CD4-positive, alpha-beta memory T cell (primary cell): ENCODE results near the gene UBE2U. TPM values are rescaled to one million over a fixed set of nuclear protein-coding genes. Genes with fewer than 3 reads are reported as not detected.

Experiments used
- CTCF ChIA-PET: fragments of 350-600 bp; sonication (Branson Sonifier 250); formaldehyde crosslinking; loops from one replicate; lab custom pipeline; 2021; ENCODE audit warnings: inconsistent platforms; ENCODE audit not compliant: partially characterized antibody; lab: Charles Lee
- POLR2A ChIA-PET: fragments of 350-600 bp; sonication (Branson Sonifier 250); formaldehyde crosslinking; loops from one replicate; lab custom pipeline; 2021; ENCODE audit not compliant: partially characterized antibody; lab: Charles Lee
- DNase-seq, 5 donors: peaks; one replicate each; pipeline versions ENCODE4 v3.0.0 to v3.0.0-alpha.2; 2020 to 2022; ENCODE audit warnings: mixed read lengths in 1 of 5
- H3K27ac ChIP-seq: one replicate; pipeline ENCODE4 v1.7.0; 2013; ENCODE audit warnings: low read depth, low read length
- H3K27me3 ChIP-seq: 2 replicates; pipeline ENCODE4 v1.7.0; 2013; ENCODE audit warnings: mild to moderate bottlenecking, low read length, moderate library complexity; ENCODE audit not compliant: insufficient read depth
- H3K36me3 ChIP-seq: 2 replicates; pipeline ENCODE4 v1.7.0; 2013; ENCODE audit warnings: mild to moderate bottlenecking, low read length, moderate library complexity; ENCODE audit not compliant: insufficient read depth
- H3K4me1 ChIP-seq: 2 replicates; pipeline ENCODE4 v1.7.0; 2013; ENCODE audit warnings: mild to moderate bottlenecking, low read length, moderate library complexity; ENCODE audit not compliant: insufficient read depth
- H3K4me3 ChIP-seq, 2 donors: one replicate each; pipeline ENCODE4 v1.7.0; 2013; ENCODE audit warnings: low read length in 2 of 2, mild to moderate bottlenecking in 1 of 2
- H3K9me3 ChIP-seq, 2 donors: one replicate each; pipeline ENCODE4 v1.7.0; 2013; ENCODE audit warnings: low read length in 2 of 2, control low read depth in 1 of 2; ENCODE audit not compliant: control insufficient read depth in 1 of 2
- H3K27ac Mint-ChIP-seq, 7 donors: one replicate each; pipeline ENCODE4 v1.8.0; 2020 to 2021; ENCODE audit warnings: mixed read lengths in 7 of 7, mild to moderate bottlenecking in 6 of 7, inconsistent platforms in 3 of 7, moderate library complexity in 3 of 7
- H3K27me3 Mint-ChIP-seq, 2 donors: one replicate each; pipeline ENCODE4 v1.8.0; 2020 to 2021; ENCODE audit warnings: mixed read lengths in 2 of 2
- H3K36me3 Mint-ChIP-seq, 2 donors: one replicate each; pipeline ENCODE4 v1.8.0; 2020 to 2021; ENCODE audit warnings: mixed read lengths in 2 of 2, inconsistent platforms in 1 of 2, mild to moderate bottlenecking in 1 of 2
- H3K4me1 Mint-ChIP-seq, 4 donors: one replicate each; pipeline ENCODE4 v1.8.0; 2020 to 2021; ENCODE audit warnings: mixed read lengths in 4 of 4, mild to moderate bottlenecking in 1 of 4
- H3K4me3 Mint-ChIP-seq, 8 donors: one replicate each; pipeline ENCODE4 v1.8.0; 2020 to 2021; ENCODE audit warnings: mixed read lengths in 8 of 8, mild to moderate bottlenecking in 7 of 8, moderate library complexity in 6 of 8, inconsistent platforms in 3 of 8
- H3K9me3 Mint-ChIP-seq, 8 donors: one replicate each; pipeline ENCODE4 v1.8.0; 2020 to 2021; ENCODE audit warnings: mixed read lengths in 8 of 8, mild to moderate bottlenecking in 5 of 8, inconsistent platforms in 3 of 8, moderate library complexity in 1 of 8
- intact Hi-C: fragments of 100-400 bp; cut with micrococcal nuclease; formaldehyde crosslinking; loops from one replicate; pipeline ENCODE4 v1.15.1; 2023
- polyA plus RNA-seq, 2 donors: library from polyadenylated mRNA; unstranded; fragments of 300-500 nt; fragmentation: Illumina TruSeq; gene quantifications; one replicate each; pipeline ENCODE4 v1.2.3, GENCODE V29; 2021
- total RNA-seq, 2 experiments: library from RNA; stranded (reverse); gene quantifications; one replicate each; pipeline ENCODE4 v1.2.3, GENCODE V29; 2021

The UBE2U gene
- total and polyA plus RNA-seq, 4 experiments from 2014 or later = not detected

DNA sequence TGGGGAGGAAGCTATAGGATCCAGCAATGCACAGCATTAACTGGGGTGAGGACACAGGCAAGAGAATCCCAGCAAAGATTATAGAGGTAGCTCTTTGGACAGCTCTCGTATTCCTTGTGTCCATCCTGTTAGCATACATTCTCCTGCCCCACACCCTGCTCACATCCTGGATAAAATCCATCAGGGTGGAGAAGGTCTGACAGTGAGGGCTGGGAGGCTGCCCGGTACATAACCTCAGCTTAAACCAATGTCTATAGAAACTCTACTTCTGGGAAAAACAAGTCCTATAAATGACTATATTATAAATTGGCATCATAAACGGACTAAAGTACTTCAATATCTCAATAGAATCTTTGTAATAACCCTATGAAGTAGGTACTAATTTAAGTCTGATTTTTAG lies 36.8 kb upstream of the UBE2U start:
- Histone ChIP-seq H3K27ac (no peak overlapping the region), H3K4me3 (no peak overlapping the region), H3K36me3 (no peaks in the 10 kb centered on the region), H3K9me3 (no peaks in the 10 kb centered on the region), H3K4me1 (no peaks in the 10 kb centered on the region), H3K27me3 (no peaks in the 10 kb centered on the region)
- H3K27me3 Mint-ChIP-seq = peaks cover 4 to 19% of the 10 kb centered on the region in 2 donors
- CTCF ChIA-PET = no interaction called here
- H3K27ac Mint-ChIP-seq = no peak overlapping the region
- H3K4me3 Mint-ChIP-seq = no peak overlapping the region
- peaks cover 0 to 2% (median 0%) of the 10 kb centered on the region in 8 donors for H3K9me3 Mint-ChIP-seq
- POLR2A ChIA-PET = no interaction called here
- no peak for DNase-seq
- peaks cover 0 to under 1% (median 0%) of the 10 kb centered on the region in 4 donors for H3K4me1 Mint-ChIP-seq
- H3K36me3 Mint-ChIP-seq = no peaks in the 10 kb centered on the region
- intact Hi-C loops = no loop called here

- H3K4me3 ChIP-seq = no peak overlapping the region
- H3K27ac ChIP-seq = no peak overlapping the region
- H3K9me3 Mint-ChIP-seq = peaks cover 0 to 2% (median 0%) of the 10 kb centered on the region in 8 donors
- H3K4me1 Mint-ChIP-seq = peaks cover 0 to 6% (median 2%) of the 10 kb centered on the region in 4 donors
- H3K27me3 Mint-ChIP-seq = peaks cover 4 to 19% of the 10 kb centered on the region in 2 donors
- H3K36me3 ChIP-seq = no peaks in the 10 kb centered on the region
- ChIA-PET POLR2A (no interaction called here), CTCF (no interaction called here)
- H3K4me1 ChIP-seq = no peaks in the 10 kb centered on the region
- no peaks in the 10 kb centered on the region for H3K27me3 ChIP-seq
- no peaks in the 10 kb centered on the region for H3K36me3 Mint-ChIP-seq
- no peak overlapping the region for H3K4me3 Mint-ChIP-seq
- no peaks in the 10 kb centered on the region for H3K9me3 ChIP-seq
- intact Hi-C loops = no loop called here
- no peak for DNase-seq
- no peak overlapping the region for H3K27ac Mint-ChIP-seq
These were observed 36.2 kb upstream of the UBE2U start for GRCh38 chr1:64167176-64167575.

DNA sequence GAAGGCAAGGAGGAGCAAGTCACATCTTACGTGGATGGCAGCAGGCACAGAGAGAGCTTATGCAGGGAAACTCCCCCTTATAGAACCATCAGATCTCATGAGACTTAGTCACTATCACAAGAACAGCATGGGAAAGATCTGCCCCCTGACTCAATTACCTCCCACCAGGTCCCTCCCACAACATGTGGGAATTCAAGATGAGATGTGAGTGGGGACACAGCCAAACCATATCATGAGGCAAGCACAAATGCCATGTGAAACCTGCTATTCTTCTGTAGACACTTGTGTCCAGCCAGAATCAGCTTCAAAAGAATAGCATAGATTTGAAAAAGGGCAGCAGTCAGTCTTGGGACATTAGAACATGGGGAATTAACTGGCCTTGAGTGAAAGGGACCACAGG lies 32.2 kb upstream of the UBE2U start:
- no peak for DNase-seq
- no peaks in the 10 kb centered on the region for H3K27me3 ChIP-seq
- no peak overlapping the region for H3K27ac ChIP-seq
- H3K4me3 ChIP-seq = no peak overlapping the region
- ChIA-PET CTCF (no interaction called here), POLR2A (no interaction called here)
- Mint-ChIP-seq H3K4me3 (no peak overlapping the region), H3K36me3 (no peaks in the 10 kb centered on the region), H3K4me1 (peaks cover 0 to 6% (median 3%) of the 10 kb centered on the region in 4 donors), H3K27ac (no peak overlapping the region), H3K27me3 (peaks cover 4 to 13% of the 10 kb centered on the region in 2 donors), H3K9me3 (peaks cover 0 to 2% (median 0%) of the 10 kb centered on the region in 8 donors)
- no peaks in the 10 kb centered on the region for H3K4me1 ChIP-seq
- H3K36me3 ChIP-seq = no peaks in the 10 kb centered on the region
- H3K9me3 ChIP-seq = no peaks in the 10 kb centered on the region
- intact Hi-C loops = no loop called here

DNA sequence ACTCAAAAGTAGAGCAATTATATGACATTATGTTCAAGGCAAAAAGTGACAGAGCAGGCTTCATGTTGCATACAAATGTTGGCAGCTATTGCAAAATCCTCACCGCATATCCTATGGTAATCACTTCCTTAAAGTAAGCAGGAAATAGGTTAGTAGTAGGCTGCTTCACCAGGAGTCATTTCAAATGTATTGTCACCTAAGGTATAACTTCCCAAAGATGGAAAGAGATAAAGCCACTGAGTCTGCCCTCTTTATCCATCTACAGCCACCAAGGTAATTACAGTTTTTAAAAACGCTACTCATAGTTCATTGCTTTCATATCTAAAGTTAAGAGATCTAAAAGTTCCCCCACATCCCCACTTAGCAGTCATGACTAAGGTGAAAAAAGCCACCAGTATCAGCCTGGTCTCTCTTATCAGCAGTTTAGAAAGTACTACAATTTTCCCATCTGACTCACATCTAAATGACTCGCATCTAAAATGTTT lies 31.6 kb upstream of the UBE2U start:
- Mint-ChIP-seq H3K27me3 (peaks cover 4 to 16% of the 10 kb centered on the region in 2 donors), H3K9me3 (peaks cover 0 to 2% (median 0%) of the 10 kb centered on the region in 8 donors), H3K36me3 (no peaks in the 10 kb centered on the region), H3K4me1 (peaks cover 0 to 6% (median 4%) of the 10 kb centered on the region in 4 donors), H3K27ac (no peak overlapping the region), H3K4me3 (no peak overlapping the region)
- H3K36me3 ChIP-seq = no peaks in the 10 kb centered on the region
- no peak for DNase-seq
- no peaks in the 10 kb centered on the region for H3K27me3 ChIP-seq
- H3K9me3 ChIP-seq = no peaks in the 10 kb centered on the region
- no peak overlapping the region for H3K27ac ChIP-seq
- intact Hi-C loops = no loop called here
- no peak overlapping the region for H3K4me3 ChIP-seq
- CTCF ChIA-PET = no interaction called here
- POLR2A ChIA-PET = no interaction called here
- no peaks in the 10 kb centered on the region for H3K4me1 ChIP-seq

DNA sequence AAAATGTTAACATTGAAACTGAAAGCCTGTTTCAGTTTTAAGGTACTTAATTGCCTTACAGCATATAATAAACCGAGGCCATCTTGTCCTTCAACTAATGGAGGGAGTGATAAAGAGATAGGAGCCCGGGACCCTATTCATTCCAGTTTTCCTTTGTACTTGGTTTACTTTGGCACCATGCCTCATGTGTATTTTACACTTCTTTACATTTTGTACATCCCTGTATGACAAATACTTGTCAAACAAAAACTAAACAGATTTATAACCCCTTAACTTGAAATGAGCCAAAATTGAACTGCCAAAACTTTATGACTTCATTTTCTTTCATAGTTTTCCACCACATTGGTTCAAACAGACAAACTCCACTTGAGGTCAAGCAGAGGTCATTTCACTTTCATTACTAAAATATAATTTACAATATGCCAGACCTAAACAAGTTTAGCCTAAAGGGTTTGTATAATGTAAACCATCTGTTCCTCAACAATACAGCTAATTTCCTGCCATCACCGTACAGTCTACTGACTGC lies 30.9 kb upstream of the UBE2U start:
- ChIA-PET CTCF (no interaction called here), POLR2A (no interaction called here)
- Histone ChIP-seq H3K36me3 (no peaks in the 10 kb centered on the region), H3K4me1 (no peaks in the 10 kb centered on the region), H3K27ac (no peak overlapping the region), H3K9me3 (no peaks in the 10 kb centered on the region), H3K4me3 (no peak overlapping the region), H3K27me3 (no peaks in the 10 kb centered on the region)
- H3K27me3 Mint-ChIP-seq = peaks cover 4 to 17% of the 10 kb centered on the region in 2 donors
- DNase-seq = no peak
- intact Hi-C loops = no loop called here
- H3K4me3 Mint-ChIP-seq = no peak overlapping the region
- H3K36me3 Mint-ChIP-seq = no peaks in the 10 kb centered on the region
- peaks cover 0 to 2% (median 0%) of the 10 kb centered on the region in 8 donors for H3K9me3 Mint-ChIP-seq
- H3K4me1 Mint-ChIP-seq = peaks cover 0 to 6% (median 4%) of the 10 kb centered on the region in 4 donors
- no peak overlapping the region for H3K27ac Mint-ChIP-seq

DNA sequence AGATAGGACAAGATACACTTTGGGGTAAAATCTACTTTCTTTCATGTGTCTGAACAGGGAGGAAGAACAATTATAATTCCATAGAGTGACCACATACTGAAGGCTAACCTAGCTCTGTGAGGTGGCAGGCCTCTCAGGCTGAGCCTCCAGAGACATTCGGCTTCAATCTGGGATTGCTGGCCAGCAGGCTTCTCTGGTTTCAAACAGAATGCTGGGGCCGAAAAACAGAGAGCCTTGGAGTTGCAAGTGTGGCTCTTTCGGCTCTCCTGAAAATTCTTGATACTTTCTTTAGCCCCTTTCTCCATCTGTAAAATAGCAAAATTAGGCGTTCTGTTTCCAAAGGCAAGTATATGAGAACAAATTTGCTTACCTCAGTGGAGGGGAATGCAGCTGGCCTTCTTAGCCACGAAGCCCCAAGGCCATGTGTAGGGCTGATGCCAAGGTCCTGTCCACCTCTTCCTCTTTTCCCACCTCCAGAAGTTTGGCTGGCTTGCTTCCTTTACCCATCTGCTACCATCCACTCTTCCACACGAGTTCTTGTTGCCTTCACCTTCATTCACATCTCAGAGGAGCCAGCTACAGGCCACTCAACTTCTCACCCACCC lies 30.0 kb upstream of the UBE2U start:
- no peaks in the 10 kb centered on the region for H3K36me3 ChIP-seq
- no peak for DNase-seq
- intact Hi-C loops = no loop called here
- Mint-ChIP-seq H3K27me3 (peaks cover 4 to 18% of the 10 kb centered on the region in 2 donors), H3K27ac (no peak overlapping the region), H3K4me1 (peaks cover 0 to 6% (median 4%) of the 10 kb centered on the region in 4 donors), H3K4me3 (no peak overlapping the region), H3K36me3 (no peaks in the 10 kb centered on the region), H3K9me3 (peaks cover 0 to 2% (median 0%) of the 10 kb centered on the region in 8 donors)
- CTCF ChIA-PET = no interaction called here
- H3K9me3 ChIP-seq = no peaks in the 10 kb centered on the region
- no peak overlapping the region for H3K27ac ChIP-seq
- POLR2A ChIA-PET = no interaction called here
- H3K4me3 ChIP-seq = no peak overlapping the region
- H3K27me3 ChIP-seq = no peaks in the 10 kb centered on the region
- no peaks in the 10 kb centered on the region for H3K4me1 ChIP-seq

- Histone ChIP-seq H3K27me3 (no peaks in the 10 kb centered on the region), H3K27ac (no peak overlapping the region), H3K36me3 (no peaks in the 10 kb centered on the region), H3K9me3 (no peaks in the 10 kb centered on the region), H3K4me1 (no peaks in the 10 kb centered on the region), H3K4me3 (no peak overlapping the region)
- no peaks in the 10 kb centered on the region for H3K9me3 Mint-ChIP-seq
- no peak overlapping the region for H3K27ac Mint-ChIP-seq
- ChIA-PET POLR2A (no interaction called here), CTCF (no interaction called here)
- intact Hi-C loops = no loop called here
- no peak overlapping the region for H3K4me3 Mint-ChIP-seq
- H3K27me3 Mint-ChIP-seq = peaks cover 4 to 16% of the 10 kb centered on the region in 2 donors
- DNase-seq = no peak
- H3K4me1 Mint-ChIP-seq = peaks cover 0 to 6% (median 4%) of the 10 kb centered on the region in 4 donors
- H3K36me3 Mint-ChIP-seq = no peaks in the 10 kb centered on the region
These were observed 27.8 kb upstream of the UBE2U start for GRCh38 chr1:64175639-64176038.
